ENCODE measurements around the gene OR6C75.
"Not testable (repeated sequence)": the region's sequence is repeated elsewhere in the genome, so short reads cannot be mapped to it uniquely, and the experiment has no call there.

The OR6C75 gene

GRCh38 chr12:55362675-55363074, at the start of gene OR6C75:
TSS of gene OR6C75 (plus strand) at chr12:55362975. CDS start at chr12:55365111, 2,136 bp downstream.
- no peak for DNase-seq (ENCODE audit: low spot score)

GRCh38 chr12:55314043-55314442, 48.7 kb upstream of the OR6C75 start, which contains the start of gene OR6C1:
TSS of gene OR6C1 (plus strand) at chr12:55314343. CDS start at chr12:55320600, 6,257 bp downstream.
- no peak for DNase-seq (ENCODE audit: low spot score)

GRCh38 chr12:55320201-55320600, 42.6 kb upstream of the OR6C75 start:
- no peak for DNase-seq (ENCODE audit: low spot score)

- DNase-seq (ENCODE audit: low spot score) = not testable (repeated sequence)
Measured at GRCh38 chr12:55325801-55326200, 37.0 kb upstream of the OR6C75 start.

DNA sequence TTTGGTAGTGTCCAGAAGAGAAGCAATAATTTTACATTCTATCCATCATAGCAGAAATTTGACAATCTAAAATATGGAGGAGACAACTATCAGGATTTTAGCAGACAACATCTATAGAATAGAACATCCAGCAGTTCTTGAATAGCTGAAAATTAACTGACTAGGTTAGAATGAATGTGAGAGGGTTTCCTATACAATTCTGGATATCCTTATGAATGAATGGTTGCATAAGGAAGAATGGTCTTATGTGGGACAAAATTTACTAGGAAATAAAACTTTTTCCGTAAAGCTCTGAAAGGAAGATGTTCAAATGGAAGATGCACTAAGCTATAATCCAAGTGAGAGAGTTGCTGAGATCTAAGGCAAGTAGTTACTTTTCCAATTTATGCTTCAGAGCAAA, 32.3 kb upstream of the OR6C75 start, which contains the start of gene OR6C3:
Gene OR6C3 (plus strand): TSS at position 301 of the 400 bp plus-strand sequence. CDS start 955 bp downstream, outside the sequence.
- no peak for DNase-seq (ENCODE audit: low spot score)

DNA sequence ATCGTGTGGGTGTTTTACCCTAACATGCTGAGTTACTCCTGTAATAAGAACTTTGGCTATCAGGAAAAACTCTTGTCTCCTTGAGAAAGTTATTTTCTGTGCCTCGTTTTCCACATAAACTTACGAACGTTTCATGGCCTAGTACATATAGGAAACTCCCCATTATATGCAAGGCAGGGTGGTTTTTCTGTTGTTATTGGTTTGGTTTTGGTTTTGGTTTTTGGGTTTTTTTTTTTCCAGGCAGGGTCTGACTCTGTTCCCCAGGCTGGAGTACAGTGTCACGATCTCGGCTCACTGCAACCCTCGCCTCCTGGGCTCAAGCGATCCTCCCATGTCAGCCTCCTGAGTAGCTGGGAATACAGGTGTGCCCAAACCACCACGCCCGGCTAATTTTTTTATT, 26.8 kb upstream of the OR6C75 start:
- DNase-seq (ENCODE audit: low spot score) = no peak

- DNase-seq (ENCODE audit: low spot score) = not testable (repeated sequence)
Measured at GRCh38 chr12:55355338-55355737, 7.4 kb upstream of the OR6C75 start.

DNA sequence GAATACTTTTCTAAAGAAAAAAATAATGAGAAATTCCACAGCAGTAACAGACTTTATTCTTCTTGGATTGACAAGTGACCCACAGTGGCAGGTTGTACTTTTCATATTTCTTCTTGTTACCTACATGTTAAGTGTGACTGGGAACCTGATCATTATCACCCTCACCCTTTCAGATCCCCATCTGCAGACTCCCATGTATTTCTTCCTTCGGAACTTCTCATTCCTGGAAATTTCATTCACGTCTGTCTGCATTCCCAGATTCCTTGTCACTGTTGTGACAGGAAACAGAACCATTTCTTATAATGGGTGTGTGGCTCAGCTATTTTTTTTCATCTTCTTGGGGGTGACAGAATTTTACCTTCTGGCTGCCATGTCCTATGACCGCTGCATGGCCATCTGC, 2.3 kb downstream of the OR6C75 start:
- DNase-seq (ENCODE audit: low spot score) = no peak

DNA sequence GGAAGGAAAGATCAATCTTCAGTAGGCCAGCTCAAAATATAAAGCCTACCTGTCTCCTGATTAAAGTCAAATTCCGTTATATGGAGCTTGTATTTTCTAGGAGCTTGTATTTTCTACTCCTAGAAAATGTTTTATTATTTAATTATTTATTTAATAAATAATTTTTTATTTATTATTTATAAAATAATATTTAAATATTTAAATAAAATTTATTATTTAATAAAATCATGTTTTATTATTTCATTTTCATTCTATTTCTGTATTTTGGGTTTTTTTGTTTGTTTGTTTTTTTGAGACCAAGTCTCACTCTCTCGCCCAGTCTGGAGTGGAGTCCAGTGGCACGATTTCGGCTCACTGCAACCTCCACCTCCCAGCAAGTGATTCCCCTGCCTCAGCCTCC, 9.7 kb downstream of the OR6C75 start:
- no peak for DNase-seq (ENCODE audit: low spot score)

DNA sequence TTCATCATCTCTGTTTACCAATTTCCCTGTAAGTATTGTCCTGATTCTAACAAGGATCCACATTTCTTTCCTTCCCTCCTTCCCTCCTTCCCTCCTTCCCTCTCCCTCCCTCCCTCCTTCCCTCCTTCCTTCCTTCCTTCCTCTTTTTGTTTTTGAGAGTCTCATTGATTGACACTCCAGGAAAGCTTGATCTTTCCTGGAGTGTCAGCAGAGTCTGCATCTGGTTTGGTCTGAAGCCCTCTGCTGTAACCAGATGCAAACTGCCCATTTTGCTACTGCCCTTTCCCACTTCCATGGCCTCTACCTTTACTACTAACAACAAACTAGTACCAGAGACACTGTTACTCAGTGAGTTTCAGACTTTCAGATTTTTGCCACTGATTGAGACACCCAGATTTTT, 23.1 kb downstream of the OR6C75 start:
- DNase-seq (ENCODE audit: low spot score) = no peak

- no peak for DNase-seq (ENCODE audit: low spot score)
Measured at GRCh38 chr12:55392032-55392795, 29.4 kb downstream of the OR6C75 start.

DNA sequence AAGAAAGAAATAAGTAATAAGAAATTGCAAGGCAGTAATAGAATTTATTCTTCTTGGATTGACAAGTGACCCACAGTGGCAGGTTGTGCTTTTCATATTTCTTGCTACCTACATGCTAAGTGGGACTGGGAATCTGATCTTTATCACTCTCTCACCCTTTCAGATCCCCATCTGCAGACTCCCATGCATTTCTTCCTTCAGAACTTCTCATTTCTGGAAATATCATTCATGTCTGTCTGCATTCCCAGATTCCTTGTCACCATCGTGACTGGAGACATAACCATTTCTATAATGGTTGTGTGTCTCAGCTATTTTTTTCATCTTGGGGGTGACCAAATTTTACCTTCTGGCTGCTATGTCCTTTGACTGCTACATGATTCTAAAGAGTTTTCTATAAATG, 33.6 kb downstream of the OR6C75 start:
- no peak for DNase-seq (ENCODE audit: low spot score)

GRCh38 chr12:55400229-55400628, 37.5 kb downstream of the OR6C75 start, which contains the start of gene OR6C65:
TSS of gene OR6C65 (plus strand) at chr12:55400529. CDS start at chr12:55400529, 0 bp downstream.
- no peak for DNase-seq (ENCODE audit: low spot score)

DNA sequence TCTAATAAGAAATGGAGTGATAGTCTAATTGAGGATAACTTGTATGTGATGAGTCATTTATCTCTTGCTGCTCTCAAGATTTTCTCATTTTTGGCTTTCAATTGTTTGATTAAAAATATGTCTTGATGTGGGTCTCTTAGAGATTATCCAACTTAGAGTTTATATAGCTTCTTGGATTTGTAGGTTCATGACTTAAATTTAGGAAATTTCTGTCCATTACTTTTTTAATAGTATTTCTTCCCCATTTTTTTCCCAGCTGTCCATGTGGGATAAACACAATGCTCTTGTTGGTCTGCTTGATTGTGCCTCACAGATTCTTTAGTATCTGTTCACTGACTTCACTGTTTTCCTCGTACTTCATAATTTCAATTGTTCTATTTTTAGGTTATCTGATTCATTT, 45.1 kb downstream of the OR6C75 start:
- DNase-seq (ENCODE audit: low spot score) = no peak

DNA sequence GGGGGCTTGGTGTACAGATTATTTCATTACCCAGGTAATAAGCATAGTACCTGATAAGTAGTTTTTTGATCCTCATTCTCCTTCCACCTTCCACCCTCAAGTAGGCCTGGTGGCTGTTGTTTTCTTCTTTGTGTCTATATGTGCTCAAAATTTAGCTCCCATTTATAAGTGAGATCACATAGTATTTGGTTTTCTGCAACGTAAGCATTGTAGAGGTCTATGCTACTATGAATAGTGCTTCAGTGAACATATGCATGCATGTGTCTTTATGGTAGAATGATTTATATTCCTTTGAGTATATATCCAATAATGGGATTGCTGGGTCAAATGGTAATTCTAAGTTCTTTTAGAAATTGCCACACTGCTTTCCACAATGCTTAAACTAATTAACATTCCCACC, 46.4 kb downstream of the OR6C75 start:
- not testable (repeated sequence) for DNase-seq (ENCODE audit: low spot score)

DNA sequence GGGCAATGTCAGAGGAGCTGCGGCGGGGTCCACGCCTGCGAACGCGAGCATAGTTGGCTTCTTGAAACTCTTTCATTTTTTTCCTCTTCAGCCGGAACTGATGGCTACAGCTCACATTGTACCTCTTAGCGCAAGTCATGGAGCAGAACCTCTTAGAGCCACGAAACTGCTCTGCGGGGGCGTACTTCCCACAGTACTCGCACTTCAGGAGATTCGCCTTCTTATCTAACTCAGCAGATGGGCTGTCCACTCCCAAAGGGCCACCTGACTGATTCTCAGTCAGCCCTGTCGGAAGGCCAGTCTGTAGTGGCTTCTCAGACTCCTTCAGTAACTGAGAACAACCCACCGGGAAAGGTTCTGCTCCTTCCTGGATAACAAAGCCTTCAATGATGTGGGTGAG, 49.4 kb downstream of the OR6C75 start:
- DNase-seq (ENCODE audit: low spot score) = not testable (repeated sequence)

DNA sequence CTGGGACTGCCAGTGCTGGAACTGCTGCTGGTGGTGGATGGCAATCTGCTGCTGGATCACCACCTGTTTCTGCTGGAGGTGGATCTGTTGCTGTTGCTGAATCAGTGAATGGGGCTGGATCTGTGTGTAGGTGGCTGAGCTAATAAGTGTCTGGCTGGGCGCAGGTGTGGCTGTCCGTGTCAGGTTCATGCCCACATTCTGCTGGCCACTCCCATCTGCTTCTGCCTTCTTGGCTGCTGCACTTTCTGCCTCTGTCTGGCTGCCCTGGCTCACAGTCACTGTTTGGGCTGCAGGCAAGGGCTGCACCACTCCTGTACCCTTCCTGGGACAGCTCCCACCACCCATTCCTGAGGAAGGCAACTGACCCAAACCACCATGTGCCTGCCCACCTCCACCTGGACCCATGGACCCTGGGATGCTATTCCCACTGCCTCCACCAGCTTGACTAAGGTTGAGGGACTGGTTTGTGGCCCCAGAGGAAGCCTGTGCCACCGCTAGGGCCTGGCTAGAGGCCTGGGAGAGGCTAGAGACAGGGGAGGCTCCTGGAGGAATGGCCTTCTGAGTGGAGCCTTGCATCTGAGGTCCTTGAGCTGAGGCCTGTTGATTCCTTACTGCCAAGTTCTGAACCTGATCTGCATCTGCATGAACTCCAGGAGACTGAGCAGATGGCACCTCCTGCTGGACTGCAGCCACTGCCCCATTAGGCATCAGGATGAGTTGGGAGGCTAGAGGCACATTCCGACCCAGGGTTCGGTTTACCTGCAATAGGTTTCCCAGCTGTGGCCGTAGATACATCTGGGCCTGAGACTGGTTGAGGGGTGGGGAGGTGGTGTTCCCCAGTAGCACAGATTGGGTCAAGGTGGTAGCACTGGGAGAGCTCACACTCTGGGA, 51.0 kb downstream of the OR6C75 start:
- not testable (repeated sequence) for DNase-seq (ENCODE audit: low spot score)

- DNase-seq (ENCODE audit: low spot score) = not testable (repeated sequence)
Measured at GRCh38 chr12:55414396-55414823, 51.6 kb downstream of the OR6C75 start.

DNA sequence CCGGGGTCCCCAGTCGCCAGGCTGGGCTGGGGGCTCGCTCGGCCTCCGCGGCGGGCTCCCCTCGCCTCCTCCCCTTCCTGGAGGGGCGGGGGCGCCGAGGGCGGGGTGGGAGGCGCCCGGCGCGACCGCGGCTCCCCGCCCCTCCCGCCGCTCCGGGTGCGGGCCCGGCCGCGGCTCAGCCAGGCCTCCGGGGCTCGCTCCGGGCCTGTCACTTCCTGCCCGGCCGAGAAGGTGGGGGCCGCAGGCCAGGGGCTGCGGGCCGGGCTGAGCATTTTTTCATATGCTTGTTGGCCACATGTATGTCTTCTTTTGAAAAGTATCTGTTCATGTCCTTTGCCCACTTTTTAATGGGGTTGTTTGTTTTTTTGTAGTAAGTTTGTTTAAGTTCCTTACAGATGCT, 52.1 kb downstream of the OR6C75 start:
- DNase-seq (ENCODE audit: low spot score) = not testable (repeated sequence)

DNA sequence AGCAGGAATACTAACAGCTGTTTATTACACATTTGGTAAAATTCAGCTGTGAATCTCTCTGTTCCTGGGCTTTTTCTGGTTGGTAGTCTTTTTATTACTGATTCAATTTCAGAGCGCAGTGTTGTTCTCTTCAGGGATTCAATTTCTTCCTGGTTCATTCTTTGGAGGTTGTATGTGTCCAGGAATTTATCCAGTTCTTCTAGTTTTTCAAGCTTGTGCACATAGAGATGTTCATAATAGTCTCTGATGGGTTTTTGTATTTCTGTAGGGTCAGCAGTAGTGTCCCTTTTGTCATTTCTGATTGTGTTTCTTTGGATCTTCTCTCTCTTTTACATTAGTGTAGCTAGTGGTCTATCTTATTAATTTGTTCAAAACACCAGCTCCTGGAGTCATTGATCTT, 54.2 kb downstream of the OR6C75 start:
- DNase-seq (ENCODE audit: low spot score) = no peak

All from AG08395 (cell line).